Measurements from ENCODE around the gene RPS19. TPM values are rescaled to one million over a fixed set of nuclear protein-coding genes. Genes with fewer than 3 reads are reported as not detected.

RPS19 gene
- total RNA-seq, 4 donors from 2014 or later, result 363 to 861 (median 619) TPM

DNA sequence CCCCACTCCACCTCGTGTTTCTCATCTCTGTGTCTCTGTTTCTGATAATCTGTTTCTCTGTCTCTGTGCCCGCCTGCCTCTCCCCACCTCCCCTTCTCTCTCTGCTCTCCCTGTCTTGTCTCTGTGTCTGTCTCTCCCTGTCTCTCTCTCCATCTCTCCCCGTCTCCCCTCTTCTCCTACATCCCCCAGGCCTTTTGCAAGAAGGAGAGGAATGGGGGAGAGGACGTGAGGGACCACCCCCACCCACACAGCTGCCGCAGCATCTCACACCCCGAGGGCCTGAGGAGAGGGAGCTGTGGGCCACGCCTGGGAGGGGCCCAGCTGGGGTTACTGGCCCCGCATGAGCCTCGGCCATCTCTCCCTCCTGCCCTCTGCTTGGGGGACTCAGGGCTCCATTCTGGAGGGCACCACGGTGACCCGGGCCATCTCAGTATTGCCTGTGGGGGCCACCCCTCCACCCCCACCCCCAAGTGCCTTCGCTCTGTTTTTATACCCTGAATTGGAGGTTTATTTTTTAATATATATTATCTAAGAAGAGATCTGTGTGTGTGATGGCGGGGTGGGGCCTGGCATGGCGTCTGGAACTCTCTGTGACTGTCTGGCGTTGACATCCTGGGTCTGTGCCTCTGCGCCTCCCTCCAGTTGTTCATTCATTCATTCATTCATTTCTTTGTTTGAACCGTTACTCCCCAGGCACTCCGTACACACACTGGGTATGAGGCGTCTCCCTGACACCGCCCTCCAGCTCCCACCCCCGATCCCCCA, 47.0 kb downstream of the RPS19 start:
- H3K27me3 ChIP-seq, result no peaks in the 10 kb centered on the region
- H3K4me3 ChIP-seq, result no peak overlapping the region
- TF ChIP-seq, protein P1, sequence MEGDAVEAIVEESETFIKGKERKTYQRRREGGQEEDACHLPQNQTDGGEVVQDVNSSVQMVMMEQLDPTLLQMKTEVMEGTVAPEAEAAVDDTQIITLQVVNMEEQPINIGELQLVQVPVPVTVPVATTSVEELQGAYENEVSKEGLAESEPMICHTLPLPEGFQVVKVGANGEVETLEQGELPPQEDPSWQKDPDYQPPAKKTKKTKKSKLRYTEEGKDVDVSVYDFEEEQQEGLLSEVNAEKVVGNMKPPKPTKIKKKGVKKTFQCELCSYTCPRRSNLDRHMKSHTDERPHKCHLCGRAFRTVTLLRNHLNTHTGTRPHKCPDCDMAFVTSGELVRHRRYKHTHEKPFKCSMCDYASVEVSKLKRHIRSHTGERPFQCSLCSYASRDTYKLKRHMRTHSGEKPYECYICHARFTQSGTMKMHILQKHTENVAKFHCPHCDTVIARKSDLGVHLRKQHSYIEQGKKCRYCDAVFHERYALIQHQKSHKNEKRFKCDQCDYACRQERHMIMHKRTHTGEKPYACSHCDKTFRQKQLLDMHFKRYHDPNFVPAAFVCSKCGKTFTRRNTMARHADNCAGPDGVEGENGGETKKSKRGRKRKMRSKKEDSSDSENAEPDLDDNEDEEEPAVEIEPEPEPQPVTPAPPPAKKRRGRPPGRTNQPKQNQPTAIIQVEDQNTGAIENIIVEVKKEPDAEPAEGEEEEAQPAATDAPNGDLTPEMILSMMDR (IDR thresholded peaks at IDR 0.05), result no peak
- TF ChIP-seq POLR2A (IDR thresholded peaks at IDR 0.05), result no peak
- no peak for DNase-seq
- peaks cover 0 to 10% (median 6%) of the 10 kb centered on the region in 4 donors for H3K4me1 ChIP-seq
- no peak overlapping the region for H3K27ac ChIP-seq
- H3K36me3 ChIP-seq, result peaks cover 0 to 56% (median 0%) of the 10 kb centered on the region in 3 donors
- no peaks in the 10 kb centered on the region for H3K9me3 ChIP-seq

DNA sequence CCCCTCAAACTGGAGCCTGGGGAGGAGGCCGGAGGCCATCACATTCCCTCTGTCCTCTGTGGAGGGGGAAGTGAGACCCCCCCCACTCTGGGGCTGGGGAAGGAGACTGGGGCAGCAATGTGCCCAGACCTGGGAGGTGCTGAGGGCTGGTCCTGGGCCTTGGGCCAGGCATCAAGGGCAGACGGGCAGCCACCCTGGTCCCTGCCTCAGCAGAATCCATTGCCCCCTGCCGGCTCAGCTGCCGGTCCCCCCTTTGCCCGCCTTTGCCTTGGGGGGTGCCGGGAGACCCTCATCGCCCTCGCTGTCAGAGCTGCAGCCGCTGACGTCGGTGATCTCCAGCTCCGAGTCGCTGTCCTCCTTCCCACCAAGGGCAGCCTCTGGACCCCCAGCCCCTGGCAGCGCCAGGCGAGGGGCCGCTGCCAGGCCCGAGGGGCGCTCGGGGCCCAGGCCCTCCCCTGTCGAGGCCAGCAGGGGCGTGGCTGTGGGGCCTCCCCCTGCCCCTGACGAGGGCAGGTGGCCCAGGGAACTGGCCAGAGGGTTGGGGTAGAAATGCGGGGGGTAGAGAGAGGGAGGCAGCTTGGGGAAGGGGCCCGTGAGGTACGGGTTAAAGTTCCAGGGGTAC, 48.0 kb downstream of the RPS19 start:
- peaks cover 0 to 16% (median 16%) of the 10 kb centered on the region in 4 donors for H3K4me1 ChIP-seq
- DNase-seq, result no peak
- TF ChIP-seq, protein P1 (IDR thresholded peaks at IDR 0.05), result no peak
- TF ChIP-seq POLR2A (IDR thresholded peaks at IDR 0.05), result no peak
- H3K27ac ChIP-seq, result no peak overlapping the region
- no peaks in the 10 kb centered on the region for H3K9me3 ChIP-seq
- H3K4me3 ChIP-seq, result no peak overlapping the region
- H3K27me3 ChIP-seq, result peaks cover 0 to 9% of the 10 kb centered on the region in 2 donors
- peaks cover 0 to 46% (median 0%) of the 10 kb centered on the region in 3 donors for H3K36me3 ChIP-seq

DNA sequence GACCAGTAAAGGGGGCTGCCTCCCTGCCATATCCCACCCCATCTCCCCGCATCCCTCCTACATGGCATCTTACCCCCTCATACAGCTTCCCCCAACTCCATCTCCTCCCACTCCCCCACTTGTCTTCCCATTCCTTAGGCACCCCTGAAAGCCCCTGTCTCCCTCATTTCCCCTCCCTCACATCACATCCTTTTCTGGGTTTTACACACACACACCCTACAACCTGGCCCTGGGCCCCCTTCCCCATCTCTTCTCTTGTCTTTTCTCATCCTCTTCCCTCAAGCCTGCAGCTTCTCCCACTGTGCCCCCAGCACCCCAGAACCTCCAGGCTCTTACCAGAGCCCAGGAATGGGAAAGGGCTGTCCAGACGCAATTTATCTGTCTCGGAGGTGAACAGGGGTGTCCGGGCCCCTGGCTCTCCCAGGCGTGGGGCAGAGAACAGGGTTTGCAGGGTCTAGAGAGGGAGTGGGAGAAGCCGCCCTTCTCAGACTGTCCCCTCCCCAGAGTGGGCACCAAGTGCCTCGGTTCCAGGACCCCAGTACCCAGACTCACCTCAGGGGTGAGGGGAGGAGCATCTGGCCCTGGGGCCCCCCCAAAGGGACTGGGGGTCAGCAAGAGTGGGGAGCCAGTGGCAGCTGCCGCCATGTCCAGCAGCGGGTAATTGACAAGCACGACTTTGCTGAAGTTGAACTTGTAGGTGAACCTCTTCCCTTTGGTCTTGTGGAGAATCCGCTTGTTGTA, 48.8 kb downstream of the RPS19 start:
- DNase-seq, result no peak
- Histone ChIP-seq H3K4me1 (peaks cover 0 to 23% (median 17%) of the 10 kb centered on the region in 4 donors), H3K36me3 (peaks cover 0 to 38% (median 0%) of the 10 kb centered on the region in 3 donors), H3K27me3 (peaks cover 0 to 17% of the 10 kb centered on the region in 2 donors), H3K27ac (no peak overlapping the region), H3K9me3 (no peaks in the 10 kb centered on the region), H3K4me3 (no peak overlapping the region)
- TF ChIP-seq, protein P1 (IDR thresholded peaks at IDR 0.05), result no peak
- TF ChIP-seq POLR2A (IDR thresholded peaks at IDR 0.05), result no peak

DNA sequence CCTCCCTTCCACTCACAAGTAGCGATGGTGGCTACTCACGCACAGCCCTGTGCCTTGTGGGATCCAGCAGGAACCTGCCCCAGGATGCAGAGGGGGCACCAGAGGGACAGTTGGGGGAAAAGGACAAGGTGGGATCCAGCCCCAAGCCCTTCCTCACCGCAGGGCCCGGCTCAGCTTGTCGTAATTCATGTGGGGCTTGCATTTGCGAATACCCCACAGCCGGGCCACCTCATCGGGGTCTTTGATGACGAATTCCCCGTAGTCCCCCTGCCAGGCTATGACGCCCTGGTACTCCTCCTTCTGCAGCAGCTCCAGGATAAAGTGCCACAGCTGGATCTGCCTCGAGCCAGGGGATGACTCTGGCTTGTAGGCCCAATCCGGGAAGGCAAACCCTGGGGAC, 49.7 kb downstream of the RPS19 start:
- H3K9me3 ChIP-seq, result no peaks in the 10 kb centered on the region
- TF ChIP-seq, protein P1 (IDR thresholded peaks at IDR 0.05), result no peak
- no peak for TF ChIP-seq POLR2A (IDR thresholded peaks at IDR 0.05)
- H3K4me1 ChIP-seq, result peaks cover 0 to 25% (median 16%) of the 10 kb centered on the region in 4 donors
- peaks cover 0 to 29% (median 0%) of the 10 kb centered on the region in 3 donors for H3K36me3 ChIP-seq
- H3K27me3 ChIP-seq, result peaks cover 0 to 21% of the 10 kb centered on the region in 2 donors
- H3K27ac ChIP-seq, result no peak overlapping the region
- H3K4me3 ChIP-seq, result no peak overlapping the region
- no peak for DNase-seq

DNA sequence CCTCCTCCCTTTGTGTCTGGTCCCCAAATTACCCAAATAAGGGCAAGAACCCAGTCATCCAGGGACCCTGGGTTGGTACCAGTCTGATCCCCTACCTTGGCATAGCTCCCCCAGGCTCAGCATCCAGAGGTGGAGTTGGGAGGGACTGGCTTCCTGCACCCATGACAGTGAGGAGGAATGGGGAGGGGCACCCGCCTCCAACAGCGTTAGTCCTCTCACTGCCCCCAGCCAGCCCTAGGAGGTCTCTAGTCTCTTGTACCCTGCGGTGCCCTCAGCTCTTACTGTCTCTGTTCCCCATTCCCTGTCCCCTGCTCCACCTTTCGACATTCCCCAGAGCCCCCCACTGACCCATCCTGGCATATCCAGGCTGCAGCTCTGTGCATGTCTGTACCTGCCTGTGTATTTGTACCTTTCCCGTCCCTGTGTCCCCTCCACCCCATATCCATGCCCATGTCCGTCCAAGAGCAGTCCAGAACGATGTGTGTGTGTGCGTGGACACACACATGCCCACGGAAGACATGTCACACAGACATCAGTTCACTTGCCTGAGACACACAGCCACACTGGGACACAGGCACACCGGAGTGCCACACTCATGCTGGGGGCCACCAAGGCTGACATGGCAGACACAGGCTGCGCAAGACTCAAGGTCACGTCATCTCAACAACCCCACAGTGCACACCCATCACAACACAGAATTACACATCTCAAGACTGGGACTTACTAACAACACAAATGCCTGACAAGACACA, 50.4 kb downstream of the RPS19 start:
- Histone ChIP-seq H3K9me3 (no peaks in the 10 kb centered on the region), H3K27ac (no peak overlapping the region), H3K4me1 (peaks cover 0 to 29% (median 16%) of the 10 kb centered on the region in 4 donors), H3K36me3 (peaks cover 0 to 22% (median 0%) of the 10 kb centered on the region in 3 donors), H3K4me3 (no peak overlapping the region), H3K27me3 (peaks cover 0 to 26% of the 10 kb centered on the region in 2 donors)
- no peak for TF ChIP-seq POLR2A (IDR thresholded peaks at IDR 0.05)
- TF ChIP-seq, protein P1 (IDR thresholded peaks at IDR 0.05), result no peak
- no peak for DNase-seq
